ENCODE results near the gene COX11. TPM values are rescaled to one million over a fixed set of nuclear protein-coding genes. Genes with fewer than 3 reads are reported as not detected.

COX11 gene
- total RNA-seq, 4 donors from 2014 or later = 18.9 to 64.3 (median 35.3) TPM

DNA sequence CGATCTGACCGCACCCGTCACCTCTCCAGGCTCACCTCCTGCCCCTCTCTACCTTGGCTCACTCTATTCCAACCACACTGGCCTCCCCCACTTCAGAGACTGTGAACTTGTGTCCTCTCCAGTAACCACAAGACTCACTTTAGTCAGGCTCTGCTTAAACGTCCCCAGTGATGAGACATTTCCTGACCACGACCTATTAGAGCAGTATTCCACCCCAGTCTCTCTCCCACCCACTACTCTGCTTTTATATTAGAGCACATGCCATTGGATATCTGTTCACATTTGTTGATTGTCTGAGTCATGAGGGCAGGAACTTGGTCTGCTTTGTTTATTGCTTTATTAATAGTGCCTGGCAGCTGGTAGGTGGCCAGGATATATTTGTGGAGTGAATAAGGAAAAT lies 20.1 kb downstream of the COX11 start:
- no peak for TF ChIP-seq POLR2A (IDR thresholded peaks at IDR 0.05)

DNA sequence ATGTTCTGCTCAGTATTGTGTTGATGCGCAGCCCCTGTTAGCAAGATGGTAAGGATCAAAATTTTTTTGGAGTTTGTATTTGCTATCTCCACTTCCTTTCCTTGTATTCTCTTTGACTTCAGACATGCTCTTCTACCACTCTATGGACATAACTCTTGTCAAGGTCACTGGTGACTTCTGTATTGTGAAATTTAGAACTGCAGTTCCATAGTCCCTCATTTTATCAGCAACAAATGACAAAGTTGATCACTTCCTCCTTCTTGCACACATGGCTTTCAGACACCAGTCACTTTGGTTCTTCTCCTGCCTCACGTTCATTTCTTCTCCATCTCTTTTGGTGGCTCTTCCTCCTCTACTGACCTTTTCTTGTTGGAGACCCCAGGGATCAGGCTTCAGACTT lies 21.1 kb downstream of the COX11 start:
- no peak for DNase-seq
- intact Hi-C loops (cut with DNase I) = no loop called here
- no peak for TF ChIP-seq POLR2A (IDR thresholded peaks at IDR 0.05)
- TF ChIP-seq, protein P1, sequence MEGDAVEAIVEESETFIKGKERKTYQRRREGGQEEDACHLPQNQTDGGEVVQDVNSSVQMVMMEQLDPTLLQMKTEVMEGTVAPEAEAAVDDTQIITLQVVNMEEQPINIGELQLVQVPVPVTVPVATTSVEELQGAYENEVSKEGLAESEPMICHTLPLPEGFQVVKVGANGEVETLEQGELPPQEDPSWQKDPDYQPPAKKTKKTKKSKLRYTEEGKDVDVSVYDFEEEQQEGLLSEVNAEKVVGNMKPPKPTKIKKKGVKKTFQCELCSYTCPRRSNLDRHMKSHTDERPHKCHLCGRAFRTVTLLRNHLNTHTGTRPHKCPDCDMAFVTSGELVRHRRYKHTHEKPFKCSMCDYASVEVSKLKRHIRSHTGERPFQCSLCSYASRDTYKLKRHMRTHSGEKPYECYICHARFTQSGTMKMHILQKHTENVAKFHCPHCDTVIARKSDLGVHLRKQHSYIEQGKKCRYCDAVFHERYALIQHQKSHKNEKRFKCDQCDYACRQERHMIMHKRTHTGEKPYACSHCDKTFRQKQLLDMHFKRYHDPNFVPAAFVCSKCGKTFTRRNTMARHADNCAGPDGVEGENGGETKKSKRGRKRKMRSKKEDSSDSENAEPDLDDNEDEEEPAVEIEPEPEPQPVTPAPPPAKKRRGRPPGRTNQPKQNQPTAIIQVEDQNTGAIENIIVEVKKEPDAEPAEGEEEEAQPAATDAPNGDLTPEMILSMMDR (IDR thresholded peaks at IDR 0.05) = no peak

More for the DNA sequence above, 20.1 kb downstream of the COX11 start:
- H3K4me1 ChIP-seq = no peaks in the 10 kb centered on the region
- intact Hi-C loops (cut with DNase I) = no loop called here
- H3K9me3 ChIP-seq = no peaks in the 10 kb centered on the region
- 51 to 65% methylated on average over 5 of the region's 5 CpGs for WGBS, 2 donors
- H3K27me3 ChIP-seq = no peaks in the 10 kb centered on the region
- peaks cover 0 to 63% (median 0%) of the 10 kb centered on the region in 3 donors for H3K36me3 ChIP-seq
- H3K27ac ChIP-seq = no peak overlapping the region
- DNase-seq = no peak
- H3K4me3 ChIP-seq = no peak overlapping the region

DNA sequence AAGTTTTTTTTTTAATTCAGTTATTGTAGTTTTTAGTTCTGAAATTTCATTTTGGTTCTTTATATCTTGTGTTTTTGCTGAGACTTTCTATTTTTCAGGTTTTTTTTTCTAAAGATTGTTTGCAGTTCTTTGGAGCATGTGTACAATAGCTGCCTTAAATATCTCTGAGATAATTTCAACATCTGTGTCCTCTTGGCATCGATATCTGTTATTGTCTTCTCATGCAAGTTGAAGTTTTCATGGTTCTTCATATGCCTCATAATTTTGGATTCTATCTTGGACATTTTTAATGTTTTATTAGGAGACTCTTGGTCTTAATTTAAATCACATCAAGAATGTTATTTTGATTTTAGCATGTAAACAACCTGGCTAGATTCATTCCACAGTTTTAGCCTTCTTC lies 22.8 kb downstream of the COX11 start:
- H3K27ac ChIP-seq = no peak overlapping the region
- no peaks in the 10 kb centered on the region for H3K4me1 ChIP-seq
- no peak for TF ChIP-seq POLR2A (IDR thresholded peaks at IDR 0.05)
- TF ChIP-seq, protein P1 (IDR thresholded peaks at IDR 0.05) = no peak
- no peak for DNase-seq
- intact Hi-C loops (cut with DNase I) = no loop called here
- H3K4me3 ChIP-seq = no peak overlapping the region
- no peaks in the 10 kb centered on the region for H3K27me3 ChIP-seq
- 89 to 93% methylated on average over 1 of the region's 1 CpG for WGBS, 2 donors
- peaks cover 0 to 45% (median 0%) of the 10 kb centered on the region in 3 donors for H3K36me3 ChIP-seq
- H3K9me3 ChIP-seq = no peaks in the 10 kb centered on the region

More for the DNA sequence above, 21.1 kb downstream of the COX11 start:
- no peak overlapping the region for H3K4me3 ChIP-seq
- no peak overlapping the region for H3K27ac ChIP-seq
- no peaks in the 10 kb centered on the region for H3K4me1 ChIP-seq
- H3K36me3 ChIP-seq = peaks cover 0 to 53% (median 0%) of the 10 kb centered on the region in 3 donors
- no peaks in the 10 kb centered on the region for H3K9me3 ChIP-seq
- WGBS, 2 donors = 87% methylated on average over 2 of the region's 2 CpGs
- no peaks in the 10 kb centered on the region for H3K27me3 ChIP-seq

DNA sequence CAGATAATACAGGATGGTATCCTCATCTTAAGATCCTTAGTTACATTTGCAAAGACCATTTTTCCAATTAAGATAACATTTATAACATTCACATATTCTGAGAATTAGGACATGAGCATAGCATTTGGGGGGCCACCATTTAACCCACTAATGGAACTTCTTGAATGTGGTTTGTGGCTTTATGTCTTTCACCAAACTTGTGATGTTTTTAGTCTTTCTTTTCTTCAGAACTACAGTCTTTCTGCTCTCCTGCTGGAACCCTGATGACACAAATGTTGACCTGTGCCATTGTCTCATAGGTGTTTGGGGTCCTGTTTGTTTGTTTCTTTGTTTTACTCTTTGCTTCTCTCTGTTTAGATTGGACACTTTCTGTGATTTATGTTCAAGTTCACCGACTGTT lies 23.2 kb downstream of the COX11 start:
- DNase-seq = no peak
- Histone ChIP-seq H3K9me3 (no peaks in the 10 kb centered on the region), H3K4me3 (no peak overlapping the region), H3K27ac (no peak overlapping the region), H3K36me3 (peaks cover 0 to 40% (median 0%) of the 10 kb centered on the region in 3 donors), H3K4me1 (no peaks in the 10 kb centered on the region), H3K27me3 (no peaks in the 10 kb centered on the region)
- intact Hi-C loops (cut with DNase I) = no loop called here
- TF ChIP-seq, protein P1 (IDR thresholded peaks at IDR 0.05) = no peak
- no peak for TF ChIP-seq POLR2A (IDR thresholded peaks at IDR 0.05)
- 42 to 44% methylated on average over 1 of the region's 1 CpG for WGBS, 2 donors

DNA sequence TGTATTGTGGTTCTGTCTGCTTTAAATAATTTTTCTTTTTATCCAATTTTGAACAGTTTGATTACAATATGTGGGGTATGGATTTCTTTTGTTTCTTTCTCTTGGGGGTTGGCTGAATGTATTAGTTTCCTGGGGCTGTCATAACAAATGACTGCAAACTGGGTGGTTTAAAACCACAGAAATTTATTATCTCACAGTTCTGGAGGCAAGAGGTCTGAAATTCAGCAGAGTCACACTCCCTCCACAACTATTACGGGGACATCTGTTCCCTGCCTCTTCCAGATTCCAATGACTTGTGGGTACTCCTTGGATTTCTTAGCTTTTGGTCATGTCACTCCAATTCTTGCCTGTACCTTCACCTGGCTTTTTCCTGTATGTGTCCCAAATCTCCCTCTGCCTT lies 23.7 kb downstream of the COX11 start:
- H3K4me1 ChIP-seq = no peaks in the 10 kb centered on the region
- H3K27me3 ChIP-seq = no peaks in the 10 kb centered on the region
- DNase-seq = no peak
- intact Hi-C loops (cut with DNase I) = no loop called here
- no peak overlapping the region for H3K4me3 ChIP-seq
- 73 to 80% methylated on average over 1 of the region's 1 CpG for WGBS, 2 donors
- no peaks in the 10 kb centered on the region for H3K9me3 ChIP-seq
- peaks cover 0 to 41% (median 0%) of the 10 kb centered on the region in 3 donors for H3K36me3 ChIP-seq
- no peak for TF ChIP-seq POLR2A (IDR thresholded peaks at IDR 0.05)
- TF ChIP-seq, protein P1 (IDR thresholded peaks at IDR 0.05) = no peak
- H3K27ac ChIP-seq = no peak overlapping the region

DNA sequence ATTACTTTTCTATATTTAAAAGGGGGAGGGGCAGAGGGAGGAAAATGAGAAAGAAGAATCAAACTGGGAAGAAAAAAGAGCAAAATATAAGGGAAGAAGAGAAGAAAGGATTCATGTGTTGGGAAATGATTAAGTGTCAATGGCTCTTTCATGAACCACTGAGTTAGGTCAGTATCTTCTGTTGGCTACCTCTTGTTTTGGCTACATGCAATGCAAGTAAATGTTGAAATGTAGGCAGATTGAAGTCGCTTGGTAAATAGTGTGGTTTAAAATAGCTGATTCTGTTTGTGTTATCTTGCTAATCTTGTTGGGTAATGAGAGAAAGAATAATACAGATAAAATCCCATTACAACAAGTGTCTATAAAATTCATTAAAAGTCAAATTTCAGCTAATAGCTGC lies 27.2 kb downstream of the COX11 start:
- DNase-seq = no peak
- WGBS, 2 donors = 89 to 100% methylated on average over 1 of the region's 1 CpG
- intact Hi-C loops (cut with DNase I) = no loop called here
- no peaks in the 10 kb centered on the region for H3K27me3 ChIP-seq
- H3K36me3 ChIP-seq = peaks cover 0 to 47% (median 0%) of the 10 kb centered on the region in 3 donors
- no peak overlapping the region for H3K27ac ChIP-seq
- H3K9me3 ChIP-seq = no peaks in the 10 kb centered on the region
- TF ChIP-seq POLR2A (IDR thresholded peaks at IDR 0.05) = no peak
- TF ChIP-seq, protein P1 (IDR thresholded peaks at IDR 0.05) = no peak
- no peak overlapping the region for H3K4me3 ChIP-seq
- H3K4me1 ChIP-seq = no peaks in the 10 kb centered on the region
